Bronchial epithelial cell (primary cell): ENCODE data around the gene PRKRA. TPM values are rescaled to one million over a fixed set of nuclear protein-coding genes. Genes with fewer than 3 reads are reported as not detected.
"Not testable (repeated sequence)": the region's sequence is repeated elsewhere in the genome, so short reads cannot be mapped to it uniquely, and the experiment has no call there.

Experiments
- DNase-seq: peaks from one replicate; pipeline ENCODE4 v3.0.0-alpha.2; 2010; ENCODE audit warnings: low read depth
- FAIRE-seq: peaks from 2 replicates; lab custom pipeline; 2011; peaks lifted over from hg19 to GRCh38; lab: Jason Lieb, UNC
- H3K27me3 ChIP-seq: 2 replicates; pipeline ENCODE4 v1.5.1; 2011; ENCODE audit warnings: low read length; ENCODE audit not compliant: control insufficient read depth, insufficient read depth
- H3K36me3 ChIP-seq: 2 replicates; pipeline ENCODE4 v1.5.1; 2011; ENCODE audit warnings: low read length; ENCODE audit not compliant: control insufficient read depth, insufficient read depth
- H3K4me3 ChIP-seq: 2 replicates; pipeline ENCODE4 v1.5.1; 2011; ENCODE audit warnings: mild to moderate bottlenecking, low read depth, low read length, control low read depth
- CTCF ChIP-seq: IDR thresholded peaks from 2 replicates; pipeline ENCODE4 v1.5.1; 2011; ENCODE audit warnings: mild to moderate bottlenecking, moderate library complexity, low read length, control low read depth, inconsistent platforms; ENCODE audit not compliant: insufficient read depth, severe bottlenecking
- total RNA-seq: library from RNA; depleted of rRNA; stranded (reverse); fragments of >200 nt; gene quantifications from 2 replicates; pipeline ENCODE4 v1.2.1, GENCODE V29; 2014

PRKRA gene
- total RNA-seq, 1 donor from 2014 or later: 45.5 TPM

GRCh38 chr2:178417916-178418315 lies 33.1 kb downstream of the PRKRA start:
- H3K4me3 ChIP-seq: no peak overlapping the region
- no peaks in the 10 kb centered on the region for H3K27me3 ChIP-seq
- DNase-seq: peak; percentile 43
- no peak for TF ChIP-seq CTCF
- FAIRE-seq: no peak
- no peaks in the 10 kb centered on the region for H3K36me3 ChIP-seq

GRCh38 chr2:178415979-178416378 lies 35.0 kb downstream of the PRKRA start:
- FAIRE-seq (no peak), DNase-seq (no peak)
- Histone ChIP-seq H3K27me3 (no peaks in the 10 kb centered on the region), H3K4me3 (no peak overlapping the region), H3K36me3 (no peaks in the 10 kb centered on the region)
- no peak for TF ChIP-seq CTCF

GRCh38 chr2:178414266-178415247 lies 36.4 kb downstream of the PRKRA start:
- TF ChIP-seq CTCF: peak; percentile 92
- no peak for FAIRE-seq
- peak; percentile 91 for DNase-seq

DNA sequence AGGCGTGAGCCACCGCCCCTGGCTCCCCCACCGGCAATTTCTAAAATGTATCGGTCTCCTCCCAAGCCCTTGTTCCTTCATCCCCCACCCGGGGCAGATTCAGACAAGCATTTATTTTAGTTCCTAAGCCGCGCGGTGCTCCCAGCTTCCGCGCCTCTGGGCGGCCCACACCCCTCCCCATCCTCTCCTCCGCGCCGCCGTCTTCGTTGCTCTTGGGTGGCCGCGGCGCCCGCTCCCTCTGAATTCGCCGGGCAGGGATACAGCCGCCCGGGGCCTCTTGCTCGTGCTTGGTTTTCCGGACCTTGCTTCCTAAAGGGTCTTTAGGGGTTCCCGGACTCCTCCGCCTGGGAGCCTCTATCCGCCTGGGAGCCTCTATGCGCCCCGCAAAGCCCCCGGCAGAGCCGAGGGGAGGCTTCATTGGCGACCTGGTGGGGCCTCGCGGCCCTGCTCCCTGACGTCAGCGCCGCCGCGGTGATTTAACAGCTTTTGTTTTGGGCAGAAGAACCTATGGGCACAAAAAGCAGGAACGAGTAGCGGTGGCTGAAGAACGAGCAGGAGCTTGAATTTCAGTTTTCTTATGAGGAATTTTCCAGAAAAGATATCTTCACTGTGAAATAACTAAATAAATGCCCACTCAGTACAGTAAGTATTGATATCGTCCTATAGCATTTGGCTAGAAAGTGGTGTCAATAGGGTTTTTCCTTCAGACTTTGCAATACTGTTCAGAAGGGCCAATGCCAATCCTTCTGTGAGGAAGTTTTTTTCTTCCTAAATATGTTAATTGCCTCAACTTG lies 37.3 kb downstream of the PRKRA start:
- DNase-seq: peak; percentile 50
- Histone ChIP-seq H3K27me3 (no peaks in the 10 kb centered on the region), H3K4me3 (peak overlapping the region; percentile 56), H3K36me3 (no peaks in the 10 kb centered on the region)
- TF ChIP-seq CTCF: no peak
- no peak for FAIRE-seq

More at GRCh38 chr2:178414266-178415247, 36.4 kb downstream of the PRKRA start:
- Histone ChIP-seq H3K27me3 (no peaks in the 10 kb centered on the region), H3K36me3 (no peaks in the 10 kb centered on the region), H3K4me3 (peak overlapping the region; percentile 56)

DNA sequence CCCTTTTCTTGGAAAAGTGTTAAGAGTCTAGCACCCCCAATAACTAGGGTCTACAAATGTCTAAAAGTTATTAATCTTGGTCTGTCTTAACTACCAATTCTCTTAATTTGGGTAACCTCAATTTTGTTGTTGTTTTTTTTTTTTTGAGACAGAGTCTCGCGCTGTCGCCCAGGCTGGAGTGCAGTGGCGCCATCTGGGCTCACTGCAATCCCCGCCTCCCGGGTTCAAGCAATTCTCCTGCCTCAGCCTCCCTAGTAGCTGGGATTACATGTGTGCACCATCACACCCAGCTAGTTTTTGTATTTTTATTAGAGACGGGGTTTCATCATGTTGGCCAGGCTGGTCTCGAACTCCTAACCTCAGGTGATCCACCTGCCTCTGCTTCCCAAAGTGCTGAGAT lies 38.5 kb downstream of the PRKRA start:
- not testable (repeated sequence) for FAIRE-seq, H3K4me3 ChIP-seq, H3K36me3 ChIP-seq, DNase-seq, H3K27me3 ChIP-seq

GRCh38 chr2:178412047-178412446 lies 38.9 kb downstream of the PRKRA start:
- Histone ChIP-seq H3K27me3 (no peaks in the 10 kb centered on the region), H3K36me3 (no peaks in the 10 kb centered on the region), H3K4me3 (no peak overlapping the region)
- FAIRE-seq (no peak), DNase-seq (no peak)
- no peak for TF ChIP-seq CTCF
